ENCODE data around the gene ANXA4.

The ANXA4 gene

GRCh38 chr2:69811018-69811417 lies 69.1 kb downstream of the ANXA4 start:
- ATAC-seq: no peak
- TF ChIP-seq PPARA (CRISPR knock-in tag; IDR thresholded peaks at IDR 0.05; ENCODE audit: borderline replicate concordance): no peak
- no peak for TF ChIP-seq POU6F1 (CRISPR knock-in tag; IDR thresholded peaks at IDR 0.05; ENCODE audit: borderline replicate concordance, low read depth)
- TF ChIP-seq SNAI2 (CRISPR knock-in tag; IDR thresholded peaks at IDR 0.05): no peak
- no peak for TF ChIP-seq CSRNP3 (CRISPR knock-in tag; IDR thresholded peaks at IDR 0.05)
- no peak for TF ChIP-seq TCF4 (CRISPR knock-in tag; IDR thresholded peaks at IDR 0.05; ENCODE audit: borderline replicate concordance)
- TF ChIP-seq BACH2 (CRISPR knock-in tag; IDR thresholded peaks at IDR 0.05; ENCODE audit: borderline replicate concordance): no peak
- no peak for TF ChIP-seq ARNTL (CRISPR knock-in tag; IDR thresholded peaks at IDR 0.05; ENCODE audit: borderline replicate concordance, low read depth)
- TF ChIP-seq, protein P1, sequence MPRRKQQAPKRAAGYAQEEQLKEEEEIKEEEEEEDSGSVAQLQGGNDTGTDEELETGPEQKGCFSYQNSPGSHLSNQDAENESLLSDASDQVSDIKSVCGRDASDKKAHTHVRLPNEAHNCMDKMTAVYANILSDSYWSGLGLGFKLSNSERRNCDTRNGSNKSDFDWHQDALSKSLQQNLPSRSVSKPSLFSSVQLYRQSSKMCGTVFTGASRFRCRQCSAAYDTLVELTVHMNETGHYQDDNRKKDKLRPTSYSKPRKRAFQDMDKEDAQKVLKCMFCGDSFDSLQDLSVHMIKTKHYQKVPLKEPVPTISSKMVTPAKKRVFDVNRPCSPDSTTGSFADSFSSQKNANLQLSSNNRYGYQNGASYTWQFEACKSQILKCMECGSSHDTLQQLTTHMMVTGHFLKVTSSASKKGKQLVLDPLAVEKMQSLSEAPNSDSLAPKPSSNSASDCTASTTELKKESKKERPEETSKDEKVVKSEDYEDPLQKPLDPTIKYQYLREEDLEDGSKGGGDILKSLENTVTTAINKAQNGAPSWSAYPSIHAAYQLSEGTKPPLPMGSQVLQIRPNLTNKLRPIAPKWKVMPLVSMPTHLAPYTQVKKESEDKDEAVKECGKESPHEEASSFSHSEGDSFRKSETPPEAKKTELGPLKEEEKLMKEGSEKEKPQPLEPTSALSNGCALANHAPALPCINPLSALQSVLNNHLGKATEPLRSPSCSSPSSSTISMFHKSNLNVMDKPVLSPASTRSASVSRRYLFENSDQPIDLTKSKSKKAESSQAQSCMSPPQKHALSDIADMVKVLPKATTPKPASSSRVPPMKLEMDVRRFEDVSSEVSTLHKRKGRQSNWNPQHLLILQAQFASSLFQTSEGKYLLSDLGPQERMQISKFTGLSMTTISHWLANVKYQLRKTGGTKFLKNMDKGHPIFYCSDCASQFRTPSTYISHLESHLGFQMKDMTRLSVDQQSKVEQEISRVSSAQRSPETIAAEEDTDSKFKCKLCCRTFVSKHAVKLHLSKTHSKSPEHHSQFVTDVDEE (CRISPR knock-in tag; IDR thresholded peaks at IDR 0.05): no peak
- TF ChIP-seq CREB5 (CRISPR knock-in tag; IDR thresholded peaks at IDR 0.05; ENCODE audit: low read depth): no peak
- no peak for TF ChIP-seq ESRRG (CRISPR knock-in tag; IDR thresholded peaks at IDR 0.05)
- no peak for TF ChIP-seq ZFP3 (CRISPR knock-in tag; IDR thresholded peaks at IDR 0.05)
- TF ChIP-seq ZNF8 (CRISPR knock-in tag; IDR thresholded peaks at IDR 0.05): no peak

DNA sequence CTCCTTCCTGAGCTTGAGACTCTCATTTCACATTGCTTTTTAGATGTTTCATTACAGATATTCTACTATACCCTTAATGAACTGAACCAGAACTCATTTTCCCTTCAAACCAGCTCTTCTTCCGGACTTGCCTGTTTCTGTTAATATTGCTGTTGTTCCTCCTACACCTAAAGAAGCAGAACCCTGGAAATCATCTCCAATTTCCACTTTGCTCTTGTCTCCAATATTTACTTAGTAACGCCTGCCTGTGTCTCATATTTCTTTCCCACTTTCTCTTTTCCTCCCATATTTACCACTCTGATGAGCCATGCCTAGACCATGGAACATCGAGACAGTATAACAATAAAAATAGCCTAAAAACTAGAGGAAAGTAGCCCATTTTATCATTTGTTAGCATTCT lies 69.7 kb downstream of the ANXA4 start:
- TF ChIP-seq GLIS3 (CRISPR knock-in tag; IDR thresholded peaks at IDR 0.05) (no peak), ZFP30 (CRISPR knock-in tag; IDR thresholded peaks at IDR 0.05) (no peak), CSDC2 (CRISPR knock-in tag; IDR thresholded peaks at IDR 0.05) (no peak), TOX (CRISPR knock-in tag; IDR thresholded peaks at IDR 0.05; ENCODE audit: borderline replicate concordance) (no peak), ZC3H10 (CRISPR knock-in tag; IDR thresholded peaks at IDR 0.05) (no peak), OSR1 (CRISPR knock-in tag; IDR thresholded peaks at IDR 0.05) (no peak), ISL1 (CRISPR knock-in tag; IDR thresholded peaks at IDR 0.05) (no peak), CREB5 (CRISPR knock-in tag; IDR thresholded peaks at IDR 0.05; ENCODE audit: low read depth) (no peak), TCF4 (CRISPR knock-in tag; IDR thresholded peaks at IDR 0.05; ENCODE audit: borderline replicate concordance) (no peak), ZNF70 (CRISPR knock-in tag; IDR thresholded peaks at IDR 0.05) (no peak), POU6F1 (CRISPR knock-in tag; IDR thresholded peaks at IDR 0.05; ENCODE audit: borderline replicate concordance, low read depth) (no peak)
- TF ChIP-seq, protein P1 (CRISPR knock-in tag; IDR thresholded peaks at IDR 0.05): no peak

More for the DNA sequence above, 69.7 kb downstream of the ANXA4 start:
- no peak for ATAC-seq
